Suprapubic skin (tissue), 3 donors: ENCODE measurements around the gene ANKRD39.

Experiments
- POLR2AphosphoS5 ChIP-seq, 3 donors: sonication (generic); formaldehyde crosslinking; IDR thresholded peaks; one replicate each; pipeline ENCODE4 v1.6.1; 2017; ENCODE audit warnings: antibody characterized with exemption in 3 of 3
- TF ChIP-seq, protein P1 (sequence below), 2 donors: fragments of 200-600 bp in 1 of 2; fragments of 450-650 bp in 1 of 2; sonication (generic) in 1 of 2; IDR thresholded peaks; one replicate each; pipeline ENCODE4 v1.5.1; 2016 to 2019; ENCODE audit warnings: antibody characterized with exemption in 2 of 2, mild to moderate bottlenecking in 1 of 2, moderate library complexity in 1 of 2

DNA sequence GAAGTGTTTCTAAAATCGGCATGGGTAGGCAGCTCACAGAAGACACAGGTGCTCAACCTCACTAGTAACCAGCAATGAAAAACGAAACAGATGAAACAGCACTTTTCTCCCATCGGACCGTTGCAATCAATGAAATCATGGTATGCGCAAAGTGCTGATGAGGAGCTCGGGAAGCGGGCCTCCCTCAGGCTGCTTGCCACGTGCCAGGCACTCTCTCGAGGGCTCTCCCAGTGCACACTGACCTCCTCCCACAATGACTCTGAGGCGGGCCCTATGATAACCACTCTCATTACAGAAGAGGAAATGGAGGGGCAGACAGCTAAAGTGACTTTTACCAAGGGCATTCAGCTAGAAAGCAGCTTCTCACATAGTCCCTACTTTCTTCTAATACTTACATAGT is 10.2 kb downstream of the ANKRD39 start:
- TF ChIP-seq, protein P1, sequence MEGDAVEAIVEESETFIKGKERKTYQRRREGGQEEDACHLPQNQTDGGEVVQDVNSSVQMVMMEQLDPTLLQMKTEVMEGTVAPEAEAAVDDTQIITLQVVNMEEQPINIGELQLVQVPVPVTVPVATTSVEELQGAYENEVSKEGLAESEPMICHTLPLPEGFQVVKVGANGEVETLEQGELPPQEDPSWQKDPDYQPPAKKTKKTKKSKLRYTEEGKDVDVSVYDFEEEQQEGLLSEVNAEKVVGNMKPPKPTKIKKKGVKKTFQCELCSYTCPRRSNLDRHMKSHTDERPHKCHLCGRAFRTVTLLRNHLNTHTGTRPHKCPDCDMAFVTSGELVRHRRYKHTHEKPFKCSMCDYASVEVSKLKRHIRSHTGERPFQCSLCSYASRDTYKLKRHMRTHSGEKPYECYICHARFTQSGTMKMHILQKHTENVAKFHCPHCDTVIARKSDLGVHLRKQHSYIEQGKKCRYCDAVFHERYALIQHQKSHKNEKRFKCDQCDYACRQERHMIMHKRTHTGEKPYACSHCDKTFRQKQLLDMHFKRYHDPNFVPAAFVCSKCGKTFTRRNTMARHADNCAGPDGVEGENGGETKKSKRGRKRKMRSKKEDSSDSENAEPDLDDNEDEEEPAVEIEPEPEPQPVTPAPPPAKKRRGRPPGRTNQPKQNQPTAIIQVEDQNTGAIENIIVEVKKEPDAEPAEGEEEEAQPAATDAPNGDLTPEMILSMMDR (IDR thresholded peaks at IDR 0.05), result no peak
- no peak for TF ChIP-seq POLR2AphosphoS5 (IDR thresholded peaks at IDR 0.05)
